OCI-LY7 (cell line): Measurements from ENCODE around the gene TARP.

Experiments used
- EZH2phosphoT487 ChIP-seq: fragments of 200-600 bp; sonication (generic); IDR thresholded peaks from 2 replicates; pipeline ENCODE4 v1.6.1; 2018; ENCODE audit warnings: low read depth, borderline replicate concordance, mild to moderate bottlenecking, mixed run types, antibody characterized with exemption, low read length, moderate library complexity, mixed read lengths
- TF ChIP-seq, protein P1 (sequence below): fragments of 200-600 bp; sonication (generic); conservative IDR thresholded peaks from 2 replicates; pipeline ENCODE4 v1.5.1; 2014; ENCODE audit warnings: mild to moderate bottlenecking, antibody characterized with exemption, low read length, moderate library complexity, mixed read lengths

DNA sequence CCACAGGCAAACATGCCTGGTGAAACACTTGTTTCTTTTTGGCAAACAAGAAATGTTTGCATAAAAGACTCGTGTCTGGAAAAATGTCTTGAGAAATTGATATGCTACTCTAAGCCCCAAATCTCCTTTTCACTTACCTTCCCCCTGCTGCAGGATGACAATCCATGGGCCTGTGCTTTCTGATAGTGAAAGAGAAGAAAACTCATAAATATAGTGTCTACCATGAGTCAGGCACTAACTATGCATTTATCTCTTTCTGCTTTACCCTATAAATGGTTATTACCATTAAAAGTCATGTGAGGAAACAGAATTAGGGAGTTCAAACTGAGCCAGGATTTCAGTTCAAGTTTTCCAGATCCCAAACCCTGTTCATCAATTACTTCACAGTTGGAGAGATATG lies 6.6 kb upstream of the TARP start:
- TF ChIP-seq, protein P1, sequence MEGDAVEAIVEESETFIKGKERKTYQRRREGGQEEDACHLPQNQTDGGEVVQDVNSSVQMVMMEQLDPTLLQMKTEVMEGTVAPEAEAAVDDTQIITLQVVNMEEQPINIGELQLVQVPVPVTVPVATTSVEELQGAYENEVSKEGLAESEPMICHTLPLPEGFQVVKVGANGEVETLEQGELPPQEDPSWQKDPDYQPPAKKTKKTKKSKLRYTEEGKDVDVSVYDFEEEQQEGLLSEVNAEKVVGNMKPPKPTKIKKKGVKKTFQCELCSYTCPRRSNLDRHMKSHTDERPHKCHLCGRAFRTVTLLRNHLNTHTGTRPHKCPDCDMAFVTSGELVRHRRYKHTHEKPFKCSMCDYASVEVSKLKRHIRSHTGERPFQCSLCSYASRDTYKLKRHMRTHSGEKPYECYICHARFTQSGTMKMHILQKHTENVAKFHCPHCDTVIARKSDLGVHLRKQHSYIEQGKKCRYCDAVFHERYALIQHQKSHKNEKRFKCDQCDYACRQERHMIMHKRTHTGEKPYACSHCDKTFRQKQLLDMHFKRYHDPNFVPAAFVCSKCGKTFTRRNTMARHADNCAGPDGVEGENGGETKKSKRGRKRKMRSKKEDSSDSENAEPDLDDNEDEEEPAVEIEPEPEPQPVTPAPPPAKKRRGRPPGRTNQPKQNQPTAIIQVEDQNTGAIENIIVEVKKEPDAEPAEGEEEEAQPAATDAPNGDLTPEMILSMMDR, result no peak
- no peak for TF ChIP-seq EZH2phosphoT487
